ENCODE measurements around the gene AHCYL2. TPM values are rescaled to one million over a fixed set of nuclear protein-coding genes. Genes with fewer than 3 reads are reported as not detected.

Gene AHCYL2
- total RNA-seq, 1 experiment from 2014 or later = 25.6 TPM

DNA sequence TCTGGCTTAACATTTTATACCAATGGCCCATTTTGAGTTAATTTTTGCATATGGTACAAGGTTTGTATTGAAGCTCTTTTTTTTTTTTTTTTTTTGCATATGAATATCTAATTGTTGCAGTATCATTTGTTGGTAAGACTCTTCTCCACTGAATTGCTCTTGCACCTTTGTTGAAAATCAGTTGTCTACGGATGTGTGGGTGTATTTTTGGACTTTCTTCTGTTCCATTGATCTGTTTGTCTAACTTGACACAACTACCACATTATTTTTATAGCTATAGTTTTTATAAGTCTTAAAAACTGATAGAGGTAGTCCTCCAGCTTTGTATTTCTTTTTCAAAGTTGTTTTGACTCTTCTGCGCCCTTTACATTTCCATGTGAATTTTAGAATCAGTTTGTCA lies 53.9 kb downstream of the AHCYL2 start (continued):
- TF ChIP-seq STAT6 (CRISPR knock-in tag; conservative IDR thresholded peaks at IDR 0.05; ENCODE audit: low read depth) (no peak), NR2C2 (CRISPR knock-in tag; IDR thresholded peaks at IDR 0.05) (no peak), MLX (CRISPR knock-in tag; IDR thresholded peaks at IDR 0.05) (no peak), SP1 (CRISPR knock-in tag; conservative IDR thresholded peaks at IDR 0.05) (no peak), MYBL2 (CRISPR knock-in tag; IDR thresholded peaks at IDR 0.05) (no peak), ZBTB43 (CRISPR knock-in tag; IDR thresholded peaks at IDR 0.05) (no peak), ZNF416 (CRISPR knock-in tag; IDR thresholded peaks at IDR 0.05) (no peak)
- TF ChIP-seq, protein P1, sequence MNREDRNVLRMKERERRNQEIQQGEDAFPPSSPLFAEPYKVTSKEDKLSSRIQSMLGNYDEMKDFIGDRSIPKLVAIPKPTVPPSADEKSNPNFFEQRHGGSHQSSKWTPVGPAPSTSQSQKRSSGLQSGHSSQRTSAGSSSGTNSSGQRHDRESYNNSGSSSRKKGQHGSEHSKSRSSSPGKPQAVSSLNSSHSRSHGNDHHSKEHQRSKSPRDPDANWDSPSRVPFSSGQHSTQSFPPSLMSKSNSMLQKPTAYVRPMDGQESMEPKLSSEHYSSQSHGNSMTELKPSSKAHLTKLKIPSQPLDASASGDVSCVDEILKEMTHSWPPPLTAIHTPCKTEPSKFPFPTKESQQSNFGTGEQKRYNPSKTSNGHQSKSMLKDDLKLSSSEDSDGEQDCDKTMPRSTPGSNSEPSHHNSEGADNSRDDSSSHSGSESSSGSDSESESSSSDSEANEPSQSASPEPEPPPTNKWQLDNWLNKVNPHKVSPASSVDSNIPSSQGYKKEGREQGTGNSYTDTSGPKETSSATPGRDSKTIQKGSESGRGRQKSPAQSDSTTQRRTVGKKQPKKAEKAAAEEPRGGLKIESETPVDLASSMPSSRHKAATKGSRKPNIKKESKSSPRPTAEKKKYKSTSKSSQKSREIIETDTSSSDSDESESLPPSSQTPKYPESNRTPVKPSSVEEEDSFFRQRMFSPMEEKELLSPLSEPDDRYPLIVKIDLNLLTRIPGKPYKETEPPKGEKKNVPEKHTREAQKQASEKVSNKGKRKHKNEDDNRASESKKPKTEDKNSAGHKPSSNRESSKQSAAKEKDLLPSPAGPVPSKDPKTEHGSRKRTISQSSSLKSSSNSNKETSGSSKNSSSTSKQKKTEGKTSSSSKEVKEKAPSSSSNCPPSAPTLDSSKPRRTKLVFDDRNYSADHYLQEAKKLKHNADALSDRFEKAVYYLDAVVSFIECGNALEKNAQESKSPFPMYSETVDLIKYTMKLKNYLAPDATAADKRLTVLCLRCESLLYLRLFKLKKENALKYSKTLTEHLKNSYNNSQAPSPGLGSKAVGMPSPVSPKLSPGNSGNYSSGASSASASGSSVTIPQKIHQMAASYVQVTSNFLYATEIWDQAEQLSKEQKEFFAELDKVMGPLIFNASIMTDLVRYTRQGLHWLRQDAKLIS (CRISPR knock-in tag; IDR thresholded peaks at IDR 0.05; ENCODE audit: borderline replicate concordance) = no peak

GRCh38 chr7:129279757-129280156 lies 54.9 kb downstream of the AHCYL2 start:
- peaks cover 3% of the 10 kb centered on the region; the same call in 1 of the 2 replicates for H3K36me3 Mint-ChIP-seq
- peaks cover 30% of the 10 kb centered on the region for H3K4me1 Mint-ChIP-seq
- H3K27me3 Mint-ChIP-seq (ENCODE audit: low read depth) = no peaks in the 10 kb centered on the region
- H3K27ac Mint-ChIP-seq = no peak overlapping the region
- POLR2A ChIA-PET = interaction anchor here (0.7 kb wide), 1 partner anchor 66 kb away, joined by 4 read pairs; no protein-coding TSS in a partner anchor
- H3K4me3 Mint-ChIP-seq = no peak overlapping the region
- DNase-seq (ENCODE audit: low spot score) = no peak
- H3K9me3 Mint-ChIP-seq = no peaks in the 10 kb centered on the region
- peak; percentile 60 for ATAC-seq
- TF ChIP-seq ZSCAN18 (CRISPR knock-in tag; IDR thresholded peaks at IDR 0.05) (0 out of 2 replicates have a peak, but pooled peaks have one; percentile 16), JUN (CRISPR knock-in tag; IDR thresholded peaks at IDR 0.05) (no peak)
- CTCF ChIA-PET = interaction anchor here (0.6 to 1.4 kb wide), 4 partner anchors 10 to 116 kb away, joined by 3 to 4 read pairs (median 4); no protein-coding TSS in a partner anchor

DNA sequence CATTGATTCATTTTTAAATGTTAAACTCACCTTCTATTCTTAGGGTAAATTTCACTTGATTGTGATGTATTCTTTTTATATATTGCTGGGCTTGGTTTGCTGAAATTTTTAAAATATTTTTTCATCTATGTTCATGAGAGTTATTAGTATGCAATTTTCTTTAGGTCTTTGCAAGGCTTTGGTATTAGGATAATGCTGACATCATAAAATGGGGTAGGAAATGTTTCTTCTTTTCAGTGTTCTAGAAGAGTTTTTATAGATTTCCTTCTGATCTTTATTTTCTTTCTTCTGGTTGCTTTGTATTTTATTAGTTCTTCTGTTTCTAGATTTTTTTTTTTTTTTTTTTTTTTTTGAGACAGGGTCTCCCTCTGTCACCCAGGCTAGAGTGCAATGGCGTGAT lies 56.3 kb downstream of the AHCYL2 start:
- Mint-ChIP-seq H3K4me1 (peaks cover 33% of the 10 kb centered on the region), H3K9me3 (no peaks in the 10 kb centered on the region), H3K4me3 (no peak overlapping the region), H3K36me3 (0 out of 2 replicates have a peak, but pooled peaks cover 3% of the 10 kb centered on the region), H3K27ac (no peak overlapping the region), H3K27me3 (ENCODE audit: low read depth) (no peaks in the 10 kb centered on the region)
- ChIA-PET POLR2A (no interaction called here), CTCF (no interaction called here)
- ATAC-seq (no peak), DNase-seq (ENCODE audit: low spot score) (no peak)
- TF ChIP-seq, protein P2, sequence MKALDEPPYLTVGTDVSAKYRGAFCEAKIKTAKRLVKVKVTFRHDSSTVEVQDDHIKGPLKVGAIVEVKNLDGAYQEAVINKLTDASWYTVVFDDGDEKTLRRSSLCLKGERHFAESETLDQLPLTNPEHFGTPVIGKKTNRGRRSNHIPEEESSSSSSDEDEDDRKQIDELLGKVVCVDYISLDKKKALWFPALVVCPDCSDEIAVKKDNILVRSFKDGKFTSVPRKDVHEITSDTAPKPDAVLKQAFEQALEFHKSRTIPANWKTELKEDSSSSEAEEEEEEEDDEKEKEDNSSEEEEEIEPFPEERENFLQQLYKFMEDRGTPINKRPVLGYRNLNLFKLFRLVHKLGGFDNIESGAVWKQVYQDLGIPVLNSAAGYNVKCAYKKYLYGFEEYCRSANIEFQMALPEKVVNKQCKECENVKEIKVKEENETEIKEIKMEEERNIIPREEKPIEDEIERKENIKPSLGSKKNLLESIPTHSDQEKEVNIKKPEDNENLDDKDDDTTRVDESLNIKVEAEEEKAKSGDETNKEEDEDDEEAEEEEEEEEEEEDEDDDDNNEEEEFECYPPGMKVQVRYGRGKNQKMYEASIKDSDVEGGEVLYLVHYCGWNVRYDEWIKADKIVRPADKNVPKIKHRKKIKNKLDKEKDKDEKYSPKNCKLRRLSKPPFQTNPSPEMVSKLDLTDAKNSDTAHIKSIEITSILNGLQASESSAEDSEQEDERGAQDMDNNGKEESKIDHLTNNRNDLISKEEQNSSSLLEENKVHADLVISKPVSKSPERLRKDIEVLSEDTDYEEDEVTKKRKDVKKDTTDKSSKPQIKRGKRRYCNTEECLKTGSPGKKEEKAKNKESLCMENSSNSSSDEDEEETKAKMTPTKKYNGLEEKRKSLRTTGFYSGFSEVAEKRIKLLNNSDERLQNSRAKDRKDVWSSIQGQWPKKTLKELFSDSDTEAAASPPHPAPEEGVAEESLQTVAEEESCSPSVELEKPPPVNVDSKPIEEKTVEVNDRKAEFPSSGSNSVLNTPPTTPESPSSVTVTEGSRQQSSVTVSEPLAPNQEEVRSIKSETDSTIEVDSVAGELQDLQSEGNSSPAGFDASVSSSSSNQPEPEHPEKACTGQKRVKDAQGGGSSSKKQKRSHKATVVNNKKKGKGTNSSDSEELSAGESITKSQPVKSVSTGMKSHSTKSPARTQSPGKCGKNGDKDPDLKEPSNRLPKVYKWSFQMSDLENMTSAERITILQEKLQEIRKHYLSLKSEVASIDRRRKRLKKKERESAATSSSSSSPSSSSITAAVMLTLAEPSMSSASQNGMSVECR (CRISPR knock-in tag; IDR thresholded peaks at IDR 0.05; ENCODE audit: borderline replicate concordance) = no peak
- no peak for TF ChIP-seq STAT6 (CRISPR knock-in tag; conservative IDR thresholded peaks at IDR 0.05; ENCODE audit: low read depth)
- TF ChIP-seq ATF6 (CRISPR knock-in tag; IDR thresholded peaks at IDR 0.05) = no peak
